ENCODE data around the gene TMEM144. TPM values are rescaled to one million over a fixed set of nuclear protein-coding genes. Genes with fewer than 3 reads are reported as not detected.

TMEM144 gene
- 24.9 and 27.9 TPM in 2 replicates for total RNA-seq

GRCh38 chr4:158209825-158210807, at the start of gene TMEM144:
TSS of gene TMEM144 (plus strand) at chr4:158210486. CDS start at chr4:158212668, 2,182 bp downstream.

DNA sequence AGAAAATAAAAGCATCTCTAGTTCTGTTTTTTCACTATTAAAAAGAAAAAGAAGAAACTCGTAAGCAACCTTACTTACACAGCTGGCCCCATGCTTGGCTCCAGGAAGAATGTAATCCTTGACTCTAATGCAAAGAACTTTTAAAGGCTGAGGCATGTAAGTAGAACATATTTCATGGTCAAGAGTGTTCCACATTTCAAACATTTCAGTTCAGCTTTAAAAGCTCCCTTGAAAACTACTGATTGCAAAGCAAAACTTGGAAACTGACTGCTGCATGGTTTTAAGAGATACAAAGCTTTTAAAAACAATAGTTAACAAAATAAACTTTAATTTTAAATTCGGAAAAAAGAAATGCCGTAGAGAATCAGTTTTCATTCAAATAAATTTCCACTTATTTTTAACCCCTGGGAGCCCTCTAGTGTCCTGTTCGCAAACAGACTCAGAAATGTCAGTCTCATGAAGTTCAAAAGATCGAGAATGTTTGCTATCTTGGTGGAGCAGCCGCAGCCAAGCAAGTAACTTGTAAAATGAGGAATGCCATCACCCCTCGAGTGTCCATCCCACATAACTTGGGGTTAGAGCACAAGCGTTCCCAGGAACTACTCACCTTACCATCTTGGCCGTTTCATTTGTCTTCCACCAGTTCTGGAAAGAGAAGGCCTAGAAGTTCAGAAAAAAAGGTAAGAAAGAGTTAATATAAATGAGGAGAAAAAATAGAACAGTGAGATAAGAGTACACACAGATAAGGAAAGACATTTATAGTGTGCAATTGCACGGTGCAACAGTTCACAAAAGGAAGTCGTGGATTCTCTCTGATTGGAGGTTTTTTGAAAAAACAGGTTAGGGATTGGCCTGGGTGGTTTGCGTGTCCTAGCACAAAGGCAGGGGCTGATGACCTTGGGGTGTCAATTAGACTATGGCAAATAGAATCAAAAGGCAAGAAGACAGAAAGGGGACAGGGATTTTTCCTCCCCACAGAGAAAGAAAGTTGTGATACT, 37.7 kb upstream of the TMEM144 start, which contains the start of gene GASK1B:
Gene GASK1B (minus strand): TSS at position 765 of the 998 bp plus-strand sequence. CDS start 1,650 bp downstream, outside the sequence.

Other genes with a start within 250 kb of the TMEM144 start
- 58.1 and 114 TPM in 2 replicates for gene GASK1B, start 37.5 kb upstream of the TMEM144 start, total RNA-seq

All from placental epithelial cell (primary cell).